Natural killer cell treated with Interleukin-12 subunit alpha and Interleukin-12 subunit beta and Interleukin-15 and Interleukin-18, amount 100 ng/mL, for 72 hours (primary cell): ENCODE measurements around the gene SMPD2. TPM values are rescaled to one million over a fixed set of nuclear protein-coding genes. Genes with fewer than 3 reads are reported as not detected.
A peak's percentile ranks its signal among the peaks of the same experiment; 100 is the strongest.

Source experiments
- ATAC-seq, 2 donors: fragments of 150-1000 bp; cut with Tn5 transposase in 1 of 2; sonication (Bioruptor Pico), chemical (Tn5 transposase) in 1 of 2; 2 replicates each; pipeline ENCODE4 v1.10.0; 2021
- DNase-seq: peaks from one replicate; pipeline ENCODE4 v3.0.0; 2022; ENCODE audit warnings: low spot score
- H3K27ac Mint-ChIP-seq, 2 donors: 1 replicate in 1 of 2; 2 replicates in 1 of 2; pipeline ENCODE4 v1.8.0; 2022; ENCODE audit warnings: mixed read lengths in 2 of 2, mild to moderate bottlenecking in 1 of 2, moderate library complexity in 1 of 2
- H3K27me3 Mint-ChIP-seq, 2 donors: 1 replicate in 1 of 2; 2 replicates in 1 of 2; pipeline ENCODE4 v1.8.0; 2022; ENCODE audit warnings: mixed read lengths in 2 of 2
- H3K36me3 Mint-ChIP-seq: one replicate; pipeline ENCODE4 v1.8.0; 2022; ENCODE audit warnings: mixed read lengths
- H3K4me1 Mint-ChIP-seq, 2 donors: 1 replicate in 1 of 2; 2 replicates in 1 of 2; pipeline ENCODE4 v1.8.0; 2022; ENCODE audit warnings: low read depth in 2 of 2, mixed read lengths in 2 of 2, mild to moderate bottlenecking in 1 of 2
- H3K4me3 Mint-ChIP-seq: one replicate; pipeline ENCODE4 v1.8.0; 2022; ENCODE audit warnings: mixed read lengths
- H3K9me3 Mint-ChIP-seq: 2 replicates; pipeline ENCODE4 v1.8.0; 2022; ENCODE audit warnings: mixed read lengths
- total RNA-seq, 2 donors: library from RNA; stranded (reverse); gene quantifications; one replicate each; pipeline ENCODE4 v1.2.3, GENCODE V29; 2022

SMPD2 gene
- total RNA-seq, 2 donors from 2014 or later, result 10.3 to 11.4 TPM

DNA sequence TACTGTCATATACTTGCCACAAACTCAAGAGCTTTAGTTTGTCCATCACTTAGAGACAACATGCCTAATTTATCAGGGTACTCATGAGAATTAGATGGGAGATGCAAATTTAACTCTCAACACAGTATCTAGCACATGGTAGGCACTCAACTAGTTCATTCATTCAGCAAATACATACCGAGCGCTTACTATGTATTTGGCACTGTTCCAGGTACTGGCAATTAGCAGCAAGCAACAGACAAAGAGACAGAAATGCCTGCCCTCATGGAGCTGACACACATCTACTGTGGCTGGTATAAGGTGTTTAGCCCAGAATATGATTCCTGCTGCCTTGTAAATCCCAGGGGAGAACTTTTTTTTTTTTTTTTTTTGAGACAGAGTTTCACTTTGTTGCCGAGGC, 10.3 kb downstream of the SMPD2 start:
- DNase-seq (no peak), ATAC-seq (no peak)
- no peak overlapping the region for H3K4me3 Mint-ChIP-seq
- H3K27ac Mint-ChIP-seq, result no peak overlapping the region
- no peaks in the 10 kb centered on the region for H3K36me3 Mint-ChIP-seq
- no peaks in the 10 kb centered on the region for H3K27me3 Mint-ChIP-seq
- peaks cover 18 to 33% of the 10 kb centered on the region in 2 donors for H3K4me1 Mint-ChIP-seq
- no peaks in the 10 kb centered on the region for H3K9me3 Mint-ChIP-seq

DNA sequence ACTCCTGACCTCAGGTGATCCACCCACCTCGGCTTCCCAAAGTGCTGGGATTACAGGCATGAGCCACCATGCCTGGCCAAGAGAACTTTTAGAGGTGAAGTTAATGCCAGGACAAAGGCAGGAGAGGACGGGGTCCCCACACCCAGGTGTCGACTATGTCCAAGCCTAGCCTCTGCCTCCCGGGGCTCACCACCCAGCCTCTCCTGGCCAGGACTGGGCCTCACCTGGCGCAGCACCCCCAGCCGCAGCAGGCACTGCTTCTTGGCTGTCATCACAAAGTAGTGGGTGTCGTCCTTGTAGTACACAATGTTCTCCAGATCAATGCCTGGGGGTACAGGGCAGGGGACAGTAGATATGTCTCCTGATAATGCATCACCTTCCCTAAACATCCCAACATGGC, 10.9 kb downstream of the SMPD2 start:
- H3K4me1 Mint-ChIP-seq, result peaks cover 18 to 33% of the 10 kb centered on the region in 2 donors
- ATAC-seq (no peak), DNase-seq (no peak)
- H3K27ac Mint-ChIP-seq, result no peak overlapping the region
- H3K27me3 Mint-ChIP-seq, result no peaks in the 10 kb centered on the region
- no peaks in the 10 kb centered on the region for H3K9me3 Mint-ChIP-seq
- no peaks in the 10 kb centered on the region for H3K36me3 Mint-ChIP-seq
- no peak overlapping the region for H3K4me3 Mint-ChIP-seq

DNA sequence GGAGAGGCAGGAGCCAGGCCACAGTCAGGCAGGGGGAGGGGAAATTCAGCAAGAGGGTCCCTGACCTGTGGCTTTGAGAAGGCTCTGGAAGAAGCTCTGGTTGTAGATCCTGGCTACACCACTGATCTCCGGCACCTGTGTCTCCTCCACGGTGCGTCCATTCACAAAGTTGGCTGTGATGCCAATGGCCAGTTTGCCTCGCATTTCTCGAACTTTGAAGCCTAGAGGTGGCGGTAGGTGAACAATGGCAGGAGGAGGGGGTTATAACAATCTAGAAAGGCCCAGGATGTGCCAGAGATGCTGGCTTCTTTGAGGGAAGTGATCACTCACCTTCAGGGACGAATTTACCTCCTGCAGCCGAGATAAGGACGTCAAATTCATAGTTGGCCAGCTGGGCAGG, 11.7 kb downstream of the SMPD2 start:
- Mint-ChIP-seq H3K4me3 (no peak overlapping the region), H3K27ac (peak overlapping the region in 1 of 2 donors; percentile 33), H3K27me3 (peaks cover 0 to under 1% of the 10 kb centered on the region in 2 donors), H3K36me3 (no peaks in the 10 kb centered on the region), H3K9me3 (no peaks in the 10 kb centered on the region), H3K4me1 (peaks cover 18 to 38% of the 10 kb centered on the region in 2 donors)
- ATAC-seq, result no peak
- DNase-seq, result no peak

DNA sequence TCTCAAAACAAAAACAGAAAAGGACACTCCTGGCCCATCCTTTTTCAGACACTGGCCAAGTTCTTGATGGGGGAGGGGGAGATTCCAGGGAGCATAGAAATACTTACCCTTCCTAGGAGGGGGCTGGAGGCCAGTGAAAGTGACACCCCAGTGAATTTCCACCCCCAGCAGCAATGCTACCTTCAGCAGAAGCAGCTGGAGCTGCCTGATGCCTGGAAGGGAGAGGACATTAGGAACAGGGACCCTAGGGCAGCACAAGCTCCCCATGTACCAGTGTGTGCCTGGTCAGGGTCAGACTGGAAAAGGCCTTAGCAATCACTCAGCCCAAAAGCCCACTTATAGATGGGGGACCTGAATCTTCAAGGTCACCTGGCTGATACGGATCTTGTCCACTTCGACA, 12.6 kb downstream of the SMPD2 start:
- Mint-ChIP-seq H3K36me3 (no peaks in the 10 kb centered on the region), H3K27me3 (peaks cover 0 to 4% of the 10 kb centered on the region in 2 donors), H3K4me1 (peaks cover 26 to 43% of the 10 kb centered on the region in 2 donors), H3K4me3 (no peak overlapping the region), H3K9me3 (no peaks in the 10 kb centered on the region), H3K27ac (no peak overlapping the region)
- DNase-seq, result no peak
- ATAC-seq, result no peak

DNA sequence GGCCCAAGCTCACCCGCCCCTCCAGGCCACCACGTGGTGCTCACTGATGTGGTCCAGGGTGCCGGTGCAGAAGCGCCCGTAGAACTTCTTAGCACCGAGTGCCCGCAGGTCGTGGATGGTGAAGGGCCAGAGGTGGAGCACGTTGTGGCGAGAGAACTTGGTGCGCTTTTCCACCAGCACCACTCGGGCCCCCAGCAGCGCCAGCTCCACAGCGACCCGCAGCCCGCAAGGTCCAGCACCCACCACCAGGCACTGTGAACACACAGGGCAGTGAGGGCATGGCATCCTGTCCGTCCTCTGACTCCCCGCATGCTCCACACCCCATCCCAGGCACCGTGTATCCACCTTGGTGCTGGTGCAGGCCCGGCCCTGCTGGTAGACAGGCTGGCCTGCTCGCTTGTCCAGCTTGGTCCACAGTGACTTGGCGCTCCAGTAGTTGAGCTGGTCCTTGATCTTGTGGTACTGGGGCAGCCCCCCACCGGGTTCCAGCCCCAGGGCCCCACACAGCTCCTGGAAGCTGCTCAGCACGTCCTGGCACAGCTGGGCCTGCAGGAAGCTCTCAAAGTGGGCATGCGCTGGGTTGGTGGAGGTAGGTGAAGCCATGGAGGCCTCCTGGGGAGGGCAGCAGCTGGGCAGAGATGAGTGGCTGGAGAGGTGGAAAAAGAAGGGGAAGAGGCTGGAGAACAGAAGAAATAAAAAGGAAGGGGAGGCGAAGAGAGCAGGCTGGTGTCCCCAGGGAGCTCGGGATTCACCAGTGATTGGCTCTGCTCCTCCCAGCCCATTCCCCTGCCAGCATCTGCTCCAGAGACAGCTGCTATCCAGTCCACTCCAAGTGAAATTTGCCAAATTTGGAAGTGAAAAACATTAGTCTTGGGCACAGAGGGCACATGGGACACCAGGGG, 13.3 kb downstream of the SMPD2 start:
- Mint-ChIP-seq H3K4me3 (peak overlapping the region; percentile 94), H3K4me1 (peaks cover 31 to 45% of the 10 kb centered on the region in 2 donors), H3K27ac (peak overlapping the region; percentile 74 to 90), H3K27me3 (peaks cover 0 to 4% of the 10 kb centered on the region in 2 donors), H3K36me3 (no peaks in the 10 kb centered on the region), H3K9me3 (no peaks in the 10 kb centered on the region)
- DNase-seq (no peak), ATAC-seq (no peak)

DNA sequence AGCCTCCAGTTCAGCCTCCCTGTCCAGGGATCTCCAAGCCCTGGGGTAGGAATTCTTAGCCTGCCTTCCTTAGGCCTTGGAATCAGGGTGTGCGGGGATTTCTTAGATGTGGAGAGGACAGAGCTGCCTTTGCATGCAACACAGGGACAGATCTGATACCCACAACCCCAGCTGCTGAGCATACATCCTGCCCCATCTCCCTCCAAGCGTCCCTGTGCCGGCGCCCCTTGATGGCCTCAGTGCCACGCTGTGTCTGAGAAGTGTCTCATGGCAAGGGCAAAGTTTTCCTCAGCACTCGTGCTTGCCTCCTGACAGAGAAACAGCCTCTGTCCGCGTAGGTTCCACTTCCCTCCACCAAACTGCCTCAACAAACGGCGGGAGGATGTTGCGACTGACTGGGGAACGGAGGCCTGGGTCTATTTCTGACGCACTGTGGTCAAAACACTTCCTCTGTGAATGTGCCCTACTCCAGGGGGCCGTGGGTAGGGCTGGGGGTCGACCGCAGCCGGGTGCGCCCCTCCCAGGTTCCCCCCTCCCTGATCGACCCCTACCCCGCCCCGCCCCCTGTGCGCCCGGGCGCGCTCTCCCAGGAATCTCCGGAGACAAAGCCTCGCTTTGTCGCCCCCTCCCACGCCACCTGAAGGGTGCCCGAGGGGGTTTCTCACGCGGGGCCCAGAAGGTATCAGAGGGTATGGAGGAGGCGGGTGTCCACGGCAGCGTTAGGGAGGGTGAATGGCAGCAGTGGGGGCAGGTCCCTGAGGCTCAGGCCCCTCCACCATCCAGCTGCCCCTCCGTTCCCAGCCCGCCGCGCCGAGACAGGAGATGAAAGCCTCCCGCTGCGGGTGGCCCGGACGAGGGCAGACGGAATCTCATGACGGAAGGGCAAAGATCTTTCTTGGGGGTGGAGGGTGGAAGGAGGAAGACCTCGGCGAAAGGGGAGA, 14.2 kb downstream of the SMPD2 start:
- Mint-ChIP-seq H3K4me1 (peaks cover 32 to 49% of the 10 kb centered on the region in 2 donors), H3K4me3 (peak overlapping the region; percentile 94)
- ATAC-seq, result peak; percentile 58 to 68

DNA sequence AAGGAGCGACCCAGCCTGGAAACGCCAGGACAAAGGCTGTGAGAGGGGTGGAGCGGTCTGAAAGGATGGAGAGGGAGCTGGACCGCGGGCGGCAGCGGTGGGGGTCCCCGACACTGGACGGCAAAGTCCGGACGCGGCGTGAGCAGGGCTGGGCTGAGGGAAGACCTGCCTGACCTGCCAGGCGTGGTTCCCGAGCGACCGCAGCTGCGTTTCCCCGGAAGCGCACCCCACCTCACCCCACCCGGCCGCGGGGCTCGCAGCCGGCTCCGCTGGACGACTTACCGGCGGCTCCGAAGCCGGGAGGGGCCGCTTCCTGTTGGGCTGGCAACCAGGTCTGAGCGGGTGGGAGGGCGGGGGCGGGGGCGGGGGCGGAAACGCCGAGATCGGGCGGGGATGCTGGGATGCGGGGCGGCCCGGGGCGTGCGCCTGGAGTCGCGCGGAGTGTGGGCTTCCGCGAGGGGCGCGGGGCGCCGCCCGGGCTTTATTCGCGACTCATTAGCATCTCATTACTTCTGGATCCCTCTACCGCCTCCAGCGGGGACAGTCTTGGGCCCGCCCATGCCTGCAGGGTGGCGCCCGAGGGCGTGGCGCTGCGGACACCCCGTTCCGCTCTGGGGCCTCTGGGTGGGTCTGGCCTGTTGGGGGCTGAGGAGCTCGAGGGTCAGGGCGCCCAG, 15.1 kb downstream of the SMPD2 start, which contains the start of gene MICAL1:
MICAL1 (minus strand) TSS at position 336 of the 674 bp plus-strand sequence. CDS start 1,576 bp downstream, outside the sequence.
- peak; percentile 78 to 86 for ATAC-seq
- H3K27ac Mint-ChIP-seq, result peak within 1 kb of the TSS; percentile 74 to 90
- peak within 1 kb of the TSS; percentile 94 for H3K4me3 Mint-ChIP-seq
- DNase-seq, result peak; percentile 77
- peaks cover 0 to 4% of the 10 kb centered on the region in 2 donors for H3K27me3 Mint-ChIP-seq
- H3K4me1 Mint-ChIP-seq, result peaks cover 28 to 43% of the 10 kb centered on the region in 2 donors
- H3K36me3 Mint-ChIP-seq, result no peaks in the 10 kb centered on the region
- no peaks in the 10 kb centered on the region for H3K9me3 Mint-ChIP-seq

More for the DNA sequence above, 14.2 kb downstream of the SMPD2 start:
- H3K27ac Mint-ChIP-seq, result peak overlapping the region; percentile 74 to 90
- no peaks in the 10 kb centered on the region for H3K36me3 Mint-ChIP-seq
- peaks cover 0 to 4% of the 10 kb centered on the region in 2 donors for H3K27me3 Mint-ChIP-seq
- peak; percentile 81 for DNase-seq
- H3K9me3 Mint-ChIP-seq, result no peaks in the 10 kb centered on the region

DNA sequence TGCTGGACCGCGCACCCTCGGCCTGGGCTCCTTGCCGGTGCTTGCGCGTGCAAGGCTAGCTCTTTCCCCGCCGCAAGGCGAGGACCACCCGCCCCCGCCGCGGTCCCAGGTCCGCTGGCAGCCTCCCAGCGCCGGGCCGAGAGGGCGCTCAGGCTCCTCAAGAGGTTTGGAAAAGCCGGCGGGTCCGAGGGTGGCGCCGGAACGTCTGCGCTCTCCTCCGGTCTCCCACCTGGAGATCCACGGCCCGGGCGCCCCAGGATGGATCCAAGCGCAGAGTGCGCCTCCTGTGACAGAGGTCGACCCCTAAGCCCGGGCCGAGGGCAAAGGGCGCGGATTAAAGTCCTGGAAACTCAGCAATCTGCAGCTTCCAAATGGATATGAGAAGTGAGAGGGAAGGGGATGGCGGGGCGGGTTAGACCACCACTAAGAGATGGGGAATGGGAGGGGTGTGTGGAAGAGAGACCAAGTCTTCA, 15.6 kb downstream of the SMPD2 start:
- no peak for DNase-seq
- H3K9me3 Mint-ChIP-seq, result no peaks in the 10 kb centered on the region
- peaks cover 0 to 4% of the 10 kb centered on the region in 2 donors for H3K27me3 Mint-ChIP-seq
- ATAC-seq, result no peak
- H3K27ac Mint-ChIP-seq, result no peak overlapping the region
- peaks cover 28 to 40% of the 10 kb centered on the region in 2 donors for H3K4me1 Mint-ChIP-seq
- H3K4me3 Mint-ChIP-seq, result peak overlapping the region; percentile 94
- no peaks in the 10 kb centered on the region for H3K36me3 Mint-ChIP-seq

DNA sequence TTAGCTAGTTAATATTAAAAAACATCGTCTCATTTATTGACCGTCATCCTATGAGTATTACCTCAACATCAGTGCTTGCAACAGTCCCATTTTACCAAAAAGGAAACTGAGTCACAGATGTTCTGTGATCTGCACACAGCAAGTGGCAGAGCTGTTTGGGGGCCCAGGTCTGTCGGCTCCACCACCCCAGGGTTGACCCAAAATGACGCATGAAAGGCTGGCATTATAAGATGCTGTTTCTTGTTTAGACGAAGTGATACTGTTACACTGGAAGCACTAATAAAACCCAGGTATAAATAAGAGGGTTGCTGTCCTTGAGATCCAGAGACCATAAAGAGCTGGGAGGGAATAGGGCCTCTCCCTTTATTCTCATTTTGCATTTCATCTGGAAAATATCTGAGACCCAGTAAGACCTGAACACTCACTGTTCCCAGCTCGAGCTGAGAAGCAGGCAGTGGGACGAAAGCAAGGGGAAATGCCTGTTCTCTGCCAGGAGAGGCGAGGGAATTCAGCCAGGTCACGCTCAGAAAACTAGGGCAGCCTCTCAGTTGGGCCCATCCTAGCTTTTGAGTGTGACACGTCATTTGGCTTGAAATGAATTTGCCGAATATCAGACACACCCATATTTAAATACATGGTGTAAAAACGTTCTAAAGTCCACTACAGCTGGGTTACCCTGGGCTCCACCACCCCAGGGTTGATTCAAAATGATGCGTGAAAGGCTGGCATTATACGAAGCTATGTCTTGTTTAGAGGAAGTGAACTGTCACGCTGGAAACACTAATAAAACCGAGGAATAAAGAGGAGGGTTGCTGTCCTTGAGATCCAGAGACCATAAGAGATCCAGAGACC, 16.4 kb downstream of the SMPD2 start:
- H3K36me3 Mint-ChIP-seq, result peaks cover 3% of the 10 kb centered on the region
- no peak overlapping the region for H3K27ac Mint-ChIP-seq
- H3K4me3 Mint-ChIP-seq, result peak overlapping the region; percentile 28
- ATAC-seq, result no peak
- peaks cover 0 to 4% of the 10 kb centered on the region in 2 donors for H3K27me3 Mint-ChIP-seq
- DNase-seq, result no peak
- peaks cover 28 to 40% of the 10 kb centered on the region in 2 donors for H3K4me1 Mint-ChIP-seq
- H3K9me3 Mint-ChIP-seq, result no peaks in the 10 kb centered on the region

DNA sequence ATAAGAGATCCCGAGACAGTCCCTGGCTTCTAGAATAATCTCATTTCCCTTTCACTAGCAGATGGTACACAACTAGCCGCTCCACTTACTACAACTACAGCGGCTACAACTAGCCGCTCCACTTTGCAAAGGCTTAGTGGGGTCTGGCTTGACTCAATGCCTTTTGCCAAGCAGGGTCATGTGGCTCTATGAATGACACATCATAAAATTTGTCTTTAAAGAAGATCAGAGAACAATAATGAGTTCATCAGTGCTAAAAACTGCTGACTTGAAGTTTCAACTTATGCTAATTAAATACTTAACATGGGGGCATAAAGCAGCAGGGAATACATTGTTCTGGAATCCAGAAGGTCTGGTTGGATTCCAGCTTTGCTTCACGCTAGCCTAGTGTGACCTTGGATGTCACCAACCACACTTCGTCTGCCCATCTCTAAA, 17.1 kb downstream of the SMPD2 start:
- Mint-ChIP-seq H3K9me3 (no peaks in the 10 kb centered on the region), H3K27ac (no peak overlapping the region), H3K4me3 (no peak overlapping the region), H3K36me3 (peaks cover 7% of the 10 kb centered on the region), H3K4me1 (peaks cover 28 to 38% of the 10 kb centered on the region in 2 donors), H3K27me3 (peaks cover 0 to 4% of the 10 kb centered on the region in 2 donors)
- ATAC-seq (no peak), DNase-seq (no peak)

DNA sequence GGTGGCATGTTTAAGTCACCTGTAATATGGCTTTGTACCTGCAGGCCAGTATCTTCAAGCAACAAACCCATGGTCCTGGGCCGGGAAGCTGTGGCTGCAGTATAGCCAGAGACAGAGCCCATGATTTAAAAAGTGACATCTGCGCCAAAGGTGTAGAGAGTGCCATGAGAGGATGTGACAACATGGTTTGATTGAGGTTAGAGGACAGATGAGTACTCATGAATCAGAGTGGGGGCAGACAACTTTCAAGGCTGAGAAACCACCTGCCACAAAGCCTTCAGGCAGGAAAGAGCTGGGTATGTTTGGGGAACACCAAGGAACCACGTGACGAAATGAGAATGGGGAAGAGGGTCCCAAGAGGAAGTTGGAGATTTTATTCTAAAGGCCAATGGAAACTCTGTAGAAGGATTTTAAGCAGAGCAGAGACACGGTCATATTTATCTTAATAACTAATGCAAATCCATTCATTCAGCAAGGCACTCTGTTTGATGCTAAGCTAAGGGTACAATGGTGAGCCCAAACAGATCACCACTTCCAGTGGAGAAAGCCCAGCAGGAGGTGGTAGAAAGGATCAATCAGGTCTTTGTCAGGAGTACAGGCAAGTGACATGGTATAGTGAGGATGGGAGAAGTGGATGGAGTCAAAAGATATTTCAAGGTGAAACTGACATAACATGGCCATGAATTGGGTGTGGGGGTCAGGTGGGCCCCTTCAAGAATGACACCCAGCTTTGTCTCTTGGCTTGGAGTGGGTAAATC, 18.4 kb downstream of the SMPD2 start:
- ATAC-seq (peak; percentile 64 to 77), DNase-seq (no peak)
- peaks cover 26 to 36% of the 10 kb centered on the region in 2 donors for H3K4me1 Mint-ChIP-seq
- H3K27ac Mint-ChIP-seq, result peak overlapping the region in 1 of 2 donors; percentile 6
- H3K4me3 Mint-ChIP-seq, result peak overlapping the region; percentile 2
- peaks cover 0 to 4% of the 10 kb centered on the region in 2 donors for H3K27me3 Mint-ChIP-seq
- H3K9me3 Mint-ChIP-seq, result no peaks in the 10 kb centered on the region
- peaks cover 7% of the 10 kb centered on the region for H3K36me3 Mint-ChIP-seq
